HEK293T (cell line): Measurements from ENCODE around the gene DDX3X.

Experiments
- ARNT ChIP-seq: fragments of 450-650 bp; IDR thresholded peaks from 2 replicates; pipeline ENCODE4 v1.6.1; 2017; ENCODE audit warnings: mild to moderate bottlenecking
- SP1 ChIP-seq: fragments of 450-650 bp; IDR thresholded peaks from 2 replicates; pipeline ENCODE4 v1.6.1; 2017

- no peak for TF ChIP-seq SP1
- no peak for TF ChIP-seq ARNT
These were observed 31.6 kb upstream of the DDX3X start for GRCh38 chrX:41302370-41302769.
